ENCODE results near the gene CDKN2AIPNL. TPM values are rescaled to one million over a fixed set of nuclear protein-coding genes. Genes with fewer than 3 reads are reported as not detected.
"Not testable (repeated sequence)": the region's sequence is repeated elsewhere in the genome, so short reads cannot be mapped to it uniquely, and the experiment has no call there.

CDKN2AIPNL gene
- total RNA-seq, 1 donor = 36.3 TPM

GRCh38 chr5:134422791-134423365, 11.2 kb upstream of the CDKN2AIPNL start:
- no peak for TF ChIP-seq CTCF (IDR thresholded peaks at IDR 0.05; ENCODE audit: insufficient read depth, low read length)
- H3K4me3 ChIP-seq (ENCODE audit: low read depth, low read length) = no peak overlapping the region
- no peak for DNase-seq (ENCODE audit: low read depth)

- not testable (repeated sequence) for DNase-seq (ENCODE audit: low read depth); H3K4me3 ChIP-seq (ENCODE audit: low read depth, low read length)
Observed at GRCh38 chr5:134421038-134421437, 9.4 kb upstream of the CDKN2AIPNL start.

GRCh38 chr5:134420343-134420742, 8.7 kb upstream of the CDKN2AIPNL start:
- peak; percentile 22 for DNase-seq (ENCODE audit: low read depth)
- no peak for TF ChIP-seq CTCF (IDR thresholded peaks at IDR 0.05; ENCODE audit: insufficient read depth, low read length)
- H3K4me3 ChIP-seq (ENCODE audit: low read depth, low read length) = no peak overlapping the region

- no peak for TF ChIP-seq CTCF (IDR thresholded peaks at IDR 0.05; ENCODE audit: insufficient read depth, low read length)
Observed at GRCh38 chr5:134418958-134419357, 7.3 kb upstream of the CDKN2AIPNL start.

GRCh38 chr5:134417707-134418106, 6.0 kb upstream of the CDKN2AIPNL start:
- H3K4me3 ChIP-seq (ENCODE audit: low read depth, low read length) = no peak overlapping the region
- DNase-seq (ENCODE audit: low read depth) = no peak
- no peak for TF ChIP-seq CTCF (IDR thresholded peaks at IDR 0.05; ENCODE audit: insufficient read depth, low read length)

More at GRCh38 chr5:134418958-134419357, 7.3 kb upstream of the CDKN2AIPNL start:
- H3K4me3 ChIP-seq (ENCODE audit: low read depth, low read length) = no peak overlapping the region
- no peak for DNase-seq (ENCODE audit: low read depth)

GRCh38 chr5:134413046-134413445, 1.4 kb upstream of the CDKN2AIPNL start:
- H3K4me3 ChIP-seq (ENCODE audit: low read depth, low read length) = no peak overlapping the region
- no peak for DNase-seq (ENCODE audit: low read depth)
- TF ChIP-seq CTCF (IDR thresholded peaks at IDR 0.05; ENCODE audit: insufficient read depth, low read length) = no peak

- H3K4me3 ChIP-seq (ENCODE audit: low read depth, low read length) = peak overlapping the region; percentile 90
- no peak for TF ChIP-seq CTCF (IDR thresholded peaks at IDR 0.05; ENCODE audit: insufficient read depth, low read length)
- no peak for DNase-seq (ENCODE audit: low read depth)
Observed at GRCh38 chr5:134411228-134411545, 494 bp downstream of the CDKN2AIPNL start.
